ENCODE data around the gene EPS8.

DNA sequence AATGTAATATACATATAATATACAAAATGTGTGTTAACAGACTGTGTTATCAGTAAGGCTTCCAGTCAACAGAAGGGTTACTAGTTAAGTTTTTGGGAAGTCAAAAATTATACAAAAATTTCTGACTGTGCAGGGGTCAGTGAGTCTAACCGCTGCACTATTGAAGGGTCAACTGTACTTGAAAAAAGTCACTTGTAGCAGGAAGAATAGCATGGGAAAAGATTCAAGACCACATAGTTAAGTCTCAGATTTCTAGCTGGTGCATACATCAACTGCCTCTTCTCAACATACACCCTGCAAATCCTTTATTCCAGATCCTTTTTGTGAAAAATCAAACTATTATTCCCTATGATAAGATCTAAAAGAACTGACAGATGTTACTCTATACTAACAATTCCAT is 5.9 kb downstream of the EPS8 start:
- TF ChIP-seq SIN3A (IDR thresholded peaks at IDR 0.05; ENCODE audit: borderline replicate concordance, insufficient read depth, low read length) (no peak), TAF1 (IDR thresholded peaks at IDR 0.05; ENCODE audit: borderline replicate concordance, insufficient read depth, low read length) (no peak), POLR2AphosphoS5 (IDR thresholded peaks at IDR 0.05; ENCODE audit: low read depth, low read length) (no peak), FOXP2 (optimal IDR thresholded peaks at IDR 0.05; ENCODE audit: borderline replicate concordance, extremely low read depth, extremely low read length, insufficient read depth) (no peak)
- TF ChIP-seq, protein P1, sequence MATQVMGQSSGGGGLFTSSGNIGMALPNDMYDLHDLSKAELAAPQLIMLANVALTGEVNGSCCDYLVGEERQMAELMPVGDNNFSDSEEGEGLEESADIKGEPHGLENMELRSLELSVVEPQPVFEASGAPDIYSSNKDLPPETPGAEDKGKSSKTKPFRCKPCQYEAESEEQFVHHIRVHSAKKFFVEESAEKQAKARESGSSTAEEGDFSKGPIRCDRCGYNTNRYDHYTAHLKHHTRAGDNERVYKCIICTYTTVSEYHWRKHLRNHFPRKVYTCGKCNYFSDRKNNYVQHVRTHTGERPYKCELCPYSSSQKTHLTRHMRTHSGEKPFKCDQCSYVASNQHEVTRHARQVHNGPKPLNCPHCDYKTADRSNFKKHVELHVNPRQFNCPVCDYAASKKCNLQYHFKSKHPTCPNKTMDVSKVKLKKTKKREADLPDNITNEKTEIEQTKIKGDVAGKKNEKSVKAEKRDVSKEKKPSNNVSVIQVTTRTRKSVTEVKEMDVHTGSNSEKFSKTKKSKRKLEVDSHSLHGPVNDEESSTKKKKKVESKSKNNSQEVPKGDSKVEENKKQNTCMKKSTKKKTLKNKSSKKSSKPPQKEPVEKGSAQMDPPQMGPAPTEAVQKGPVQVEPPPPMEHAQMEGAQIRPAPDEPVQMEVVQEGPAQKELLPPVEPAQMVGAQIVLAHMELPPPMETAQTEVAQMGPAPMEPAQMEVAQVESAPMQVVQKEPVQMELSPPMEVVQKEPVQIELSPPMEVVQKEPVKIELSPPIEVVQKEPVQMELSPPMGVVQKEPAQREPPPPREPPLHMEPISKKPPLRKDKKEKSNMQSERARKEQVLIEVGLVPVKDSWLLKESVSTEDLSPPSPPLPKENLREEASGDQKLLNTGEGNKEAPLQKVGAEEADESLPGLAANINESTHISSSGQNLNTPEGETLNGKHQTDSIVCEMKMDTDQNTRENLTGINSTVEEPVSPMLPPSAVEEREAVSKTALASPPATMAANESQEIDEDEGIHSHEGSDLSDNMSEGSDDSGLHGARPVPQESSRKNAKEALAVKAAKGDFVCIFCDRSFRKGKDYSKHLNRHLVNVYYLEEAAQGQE (IDR thresholded peaks at IDR 0.05; ENCODE audit: insufficient read depth in 1 of 2, low read depth in 2 of 2, low read length in 2 of 2), result no peak

All from PFSK-1 (cell line).